Stimulated activated naive CD8-positive, alpha-beta T cell treated with anti-CD3 and anti-CD28 coated beads, Interleukin-15, Interleukin-2, amounts not matched to agents 100 ng/mL and 50 ng/mL, for 24 hours (primary cell): Measurements from ENCODE around the gene METAP1D.

ENCODE experiments used
- H3K27ac Mint-ChIP-seq: one replicate; pipeline ENCODE4 v1.8.0; 2021; ENCODE audit warnings: mild to moderate bottlenecking, mixed read lengths
- H3K27me3 Mint-ChIP-seq: one replicate; pipeline ENCODE4 v1.8.0; 2021; ENCODE audit warnings: mixed read lengths
- H3K36me3 Mint-ChIP-seq: one replicate; pipeline ENCODE4 v1.8.0; 2021; ENCODE audit warnings: low read depth, mixed read lengths
- H3K4me1 Mint-ChIP-seq: one replicate; pipeline ENCODE4 v1.8.0; 2021; ENCODE audit warnings: low read depth, mixed read lengths
- H3K4me3 Mint-ChIP-seq: one replicate; pipeline ENCODE4 v1.8.0; 2021; ENCODE audit warnings: mild to moderate bottlenecking, mixed read lengths
- H3K9me3 Mint-ChIP-seq: one replicate; pipeline ENCODE4 v1.8.0; 2021; ENCODE audit warnings: mixed read lengths

The METAP1D gene

GRCh38 chr2:172013396-172013795, 13.6 kb downstream of the METAP1D start:
- Mint-ChIP-seq H3K27ac (no peak overlapping the region), H3K27me3 (no peaks in the 10 kb centered on the region), H3K4me1 (peaks cover 24% of the 10 kb centered on the region), H3K4me3 (no peak overlapping the region), H3K36me3 (peaks cover 8% of the 10 kb centered on the region), H3K9me3 (no peaks in the 10 kb centered on the region)

GRCh38 chr2:172021074-172021931, 21.6 kb downstream of the METAP1D start:
- H3K36me3 Mint-ChIP-seq, result no peaks in the 10 kb centered on the region
- H3K9me3 Mint-ChIP-seq, result no peaks in the 10 kb centered on the region
- no peak overlapping the region for H3K27ac Mint-ChIP-seq
- no peak overlapping the region for H3K4me3 Mint-ChIP-seq
- H3K4me1 Mint-ChIP-seq, result no peaks in the 10 kb centered on the region
- no peaks in the 10 kb centered on the region for H3K27me3 Mint-ChIP-seq

GRCh38 chr2:172021955-172022354, 22.2 kb downstream of the METAP1D start:
- Mint-ChIP-seq H3K27ac (no peak overlapping the region), H3K9me3 (no peaks in the 10 kb centered on the region), H3K4me1 (no peaks in the 10 kb centered on the region), H3K27me3 (no peaks in the 10 kb centered on the region), H3K36me3 (no peaks in the 10 kb centered on the region), H3K4me3 (no peak overlapping the region)

GRCh38 chr2:172031536-172031935, 31.8 kb downstream of the METAP1D start:
- Mint-ChIP-seq H3K36me3 (no peaks in the 10 kb centered on the region), H3K4me3 (no peak overlapping the region), H3K9me3 (no peaks in the 10 kb centered on the region), H3K27ac (no peak overlapping the region), H3K4me1 (no peaks in the 10 kb centered on the region), H3K27me3 (no peaks in the 10 kb centered on the region)

GRCh38 chr2:172038121-172038520, 38.4 kb downstream of the METAP1D start:
- Mint-ChIP-seq H3K4me3 (no peak overlapping the region), H3K27ac (no peak overlapping the region), H3K27me3 (no peaks in the 10 kb centered on the region), H3K9me3 (no peaks in the 10 kb centered on the region), H3K4me1 (no peaks in the 10 kb centered on the region), H3K36me3 (peaks cover 4% of the 10 kb centered on the region)

GRCh38 chr2:172038604-172039003, 38.9 kb downstream of the METAP1D start:
- Mint-ChIP-seq H3K4me1 (no peaks in the 10 kb centered on the region), H3K4me3 (no peak overlapping the region), H3K9me3 (no peaks in the 10 kb centered on the region), H3K27ac (no peak overlapping the region), H3K27me3 (no peaks in the 10 kb centered on the region), H3K36me3 (peaks cover 4% of the 10 kb centered on the region)

- Mint-ChIP-seq H3K9me3 (no peaks in the 10 kb centered on the region), H3K4me1 (no peaks in the 10 kb centered on the region), H3K27ac (no peak overlapping the region), H3K27me3 (no peaks in the 10 kb centered on the region), H3K36me3 (peaks cover 4% of the 10 kb centered on the region), H3K4me3 (no peak overlapping the region)
These were observed 39.4 kb downstream of the METAP1D start for GRCh38 chr2:172039011-172039704.

GRCh38 chr2:172040311-172040710, 40.6 kb downstream of the METAP1D start:
- Mint-ChIP-seq H3K27me3 (no peaks in the 10 kb centered on the region), H3K9me3 (no peaks in the 10 kb centered on the region)

GRCh38 chr2:172046080-172046678, 46.4 kb downstream of the METAP1D start:
- H3K4me3 Mint-ChIP-seq, result no peak overlapping the region
- no peaks in the 10 kb centered on the region for H3K4me1 Mint-ChIP-seq
- H3K27me3 Mint-ChIP-seq, result no peaks in the 10 kb centered on the region
- no peaks in the 10 kb centered on the region for H3K36me3 Mint-ChIP-seq
- no peaks in the 10 kb centered on the region for H3K9me3 Mint-ChIP-seq
- no peak overlapping the region for H3K27ac Mint-ChIP-seq

More at GRCh38 chr2:172040311-172040710, 40.6 kb downstream of the METAP1D start:
- H3K4me1 Mint-ChIP-seq, result no peaks in the 10 kb centered on the region
- H3K4me3 Mint-ChIP-seq, result no peak overlapping the region
- H3K36me3 Mint-ChIP-seq, result peaks cover 4% of the 10 kb centered on the region
- no peak overlapping the region for H3K27ac Mint-ChIP-seq

GRCh38 chr2:172046866-172047565, 47.3 kb downstream of the METAP1D start:
- no peaks in the 10 kb centered on the region for H3K9me3 Mint-ChIP-seq
- no peak overlapping the region for H3K4me3 Mint-ChIP-seq
- no peaks in the 10 kb centered on the region for H3K27me3 Mint-ChIP-seq
- no peaks in the 10 kb centered on the region for H3K36me3 Mint-ChIP-seq
- H3K4me1 Mint-ChIP-seq, result no peaks in the 10 kb centered on the region
- H3K27ac Mint-ChIP-seq, result no peak overlapping the region

GRCh38 chr2:172047566-172048507, 48.1 kb downstream of the METAP1D start:
- H3K27me3 Mint-ChIP-seq, result no peaks in the 10 kb centered on the region
- H3K4me3 Mint-ChIP-seq, result no peak overlapping the region
- H3K9me3 Mint-ChIP-seq, result no peaks in the 10 kb centered on the region
- H3K27ac Mint-ChIP-seq, result no peak overlapping the region
- peaks cover 3% of the 10 kb centered on the region for H3K36me3 Mint-ChIP-seq
- H3K4me1 Mint-ChIP-seq, result no peaks in the 10 kb centered on the region

- Mint-ChIP-seq H3K27ac (no peak overlapping the region), H3K9me3 (no peaks in the 10 kb centered on the region), H3K4me3 (no peak overlapping the region)
These were observed 49.1 kb downstream of the METAP1D start for GRCh38 chr2:172048508-172049503.

GRCh38 chr2:172049567-172050120, 49.9 kb downstream of the METAP1D start:
- Mint-ChIP-seq H3K4me1 (no peaks in the 10 kb centered on the region), H3K36me3 (peaks cover 3% of the 10 kb centered on the region), H3K27me3 (no peaks in the 10 kb centered on the region), H3K9me3 (no peaks in the 10 kb centered on the region), H3K27ac (no peak overlapping the region), H3K4me3 (no peak overlapping the region)

More at GRCh38 chr2:172048508-172049503, 49.1 kb downstream of the METAP1D start:
- Mint-ChIP-seq H3K4me1 (no peaks in the 10 kb centered on the region), H3K27me3 (no peaks in the 10 kb centered on the region), H3K36me3 (peaks cover 3% of the 10 kb centered on the region)
